Vagina (tissue), 2 donors: Measurements from ENCODE around the gene BEGAIN.

Experiments used
- CTCF ChIP-seq, 3 experiments: fragments of 450-650 bp in 2 of 3; fragments of 200-600 bp in 1 of 3; sonication (generic) in 1 of 3; IDR thresholded peaks; one replicate each; pipeline ENCODE4 v1.5.1; 2017 to 2019; ENCODE audit warnings: antibody characterized with exemption in 3 of 3, mild to moderate bottlenecking in 2 of 3, moderate library complexity in 2 of 3
- POLR2A ChIP-seq, 2 donors: fragments of 450-650 bp; IDR thresholded peaks; one replicate each; pipeline ENCODE4 v1.6.1; 2017; ENCODE audit warnings: antibody characterized with exemption in 2 of 2, mild to moderate bottlenecking in 2 of 2, moderate library complexity in 2 of 2

GRCh38 chr14:100567009-100567876 is 20.0 kb downstream of the BEGAIN start:
- TF ChIP-seq CTCF (IDR thresholded peaks at IDR 0.05) (no peak), POLR2A (IDR thresholded peaks at IDR 0.05) (no peak)
